Measurements from ENCODE around the gene MRGPRX1.
"Not testable (repeated sequence)": the region's sequence is repeated elsewhere in the genome, so short reads cannot be mapped to it uniquely, and the experiment has no call there.

Gene MRGPRX1

GRCh38 chr11:18939314-18939713 is at the start of gene MRGPRX1:
MRGPRX1 (minus strand) TSS chr11:18939414; CDS start chr11:18934784, 4,630 bp downstream.
- no peak for DNase-seq (ENCODE audit: low read depth in 3 of 3)

GRCh38 chr11:18987454-18988231 is 48.4 kb upstream of the MRGPRX1 start:
- DNase-seq (ENCODE audit: low read depth in 3 of 3) = no peak

- no peak for DNase-seq (ENCODE audit: low read depth in 3 of 3)
Measured at GRCh38 chr11:18986744-18987143, 47.5 kb upstream of the MRGPRX1 start.

GRCh38 chr11:18981897-18982296 is 42.7 kb upstream of the MRGPRX1 start:
- DNase-seq (ENCODE audit: low read depth in 3 of 3) = no peak

- DNase-seq (ENCODE audit: low read depth in 3 of 3) = no peak
Measured at GRCh38 chr11:18974192-18974591, 35.0 kb upstream of the MRGPRX1 start.

GRCh38 chr11:18972336-18972735 is 33.1 kb upstream of the MRGPRX1 start:
- DNase-seq (ENCODE audit: low read depth in 3 of 3) = no peak

GRCh38 chr11:18969720-18970119 is 30.5 kb upstream of the MRGPRX1 start:
- no peak for DNase-seq (ENCODE audit: low read depth in 3 of 3)

GRCh38 chr11:18958221-18958910 is 19.2 kb upstream of the MRGPRX1 start:
- no peak for DNase-seq (ENCODE audit: low read depth in 3 of 3)

- DNase-seq (ENCODE audit: low read depth in 3 of 3) = no peak
Measured at GRCh38 chr11:18956630-18957029, 17.4 kb upstream of the MRGPRX1 start.

- DNase-seq (ENCODE audit: low read depth in 3 of 3) = no peak
Measured at GRCh38 chr11:18936002-18936673, 3.1 kb downstream of the MRGPRX1 start.

GRCh38 chr11:18934195-18934814 is 4.9 kb downstream of the MRGPRX1 start:
- no peak for DNase-seq (ENCODE audit: low read depth in 3 of 3)

GRCh38 chr11:18927550-18928322 is 11.5 kb downstream of the MRGPRX1 start:
- DNase-seq (ENCODE audit: low read depth in 3 of 3) = no peak

- not testable (repeated sequence) for DNase-seq (ENCODE audit: low read depth in 3 of 3)
Measured at GRCh38 chr11:18925426-18925825, 13.8 kb downstream of the MRGPRX1 start.

- no peak for DNase-seq (ENCODE audit: low read depth in 3 of 3)
Measured at GRCh38 chr11:18912883-18913282, 26.3 kb downstream of the MRGPRX1 start.

GRCh38 chr11:18907391-18907790 is 31.8 kb downstream of the MRGPRX1 start:
- DNase-seq (ENCODE audit: low read depth in 3 of 3) = no peak

- not testable (repeated sequence) for DNase-seq (ENCODE audit: low read depth in 3 of 3)
Measured at GRCh38 chr11:18900637-18901036, 38.6 kb downstream of the MRGPRX1 start.

GRCh38 chr11:18900151-18900611 is 39.0 kb downstream of the MRGPRX1 start:
- not testable (repeated sequence) for DNase-seq (ENCODE audit: low read depth in 3 of 3)

- not testable (repeated sequence) for DNase-seq (ENCODE audit: low read depth in 3 of 3)
Measured at GRCh38 chr11:18891712-18892111, 47.5 kb downstream of the MRGPRX1 start.

GRCh38 chr11:18890615-18891014 is 48.6 kb downstream of the MRGPRX1 start:
- DNase-seq (ENCODE audit: low read depth in 3 of 3) = no peak
